LHCN-M2 (cell line): Measurements from ENCODE around the gene CLNK. TPM values are rescaled to one million over a fixed set of nuclear protein-coding genes. Genes with fewer than 3 reads are reported as not detected.
"Not testable (repeated sequence)": the region's sequence is repeated elsewhere in the genome, so short reads cannot be mapped to it uniquely, and the experiment has no call there.

Source experiments
- DNase-seq: peaks from one replicate; pipeline ENCODE4 v3.0.0-alpha.2; 2012; ENCODE audit warnings: low read depth
- total RNA-seq: library from RNA; depleted of rRNA; stranded (reverse); fragments of >200 nt; gene quantifications from 2 replicates; pipeline ENCODE4 v1.2.3, GENCODE V29; 2014

CLNK gene
- total RNA-seq, 1 experiment from 2014 or later, result not detected

DNA sequence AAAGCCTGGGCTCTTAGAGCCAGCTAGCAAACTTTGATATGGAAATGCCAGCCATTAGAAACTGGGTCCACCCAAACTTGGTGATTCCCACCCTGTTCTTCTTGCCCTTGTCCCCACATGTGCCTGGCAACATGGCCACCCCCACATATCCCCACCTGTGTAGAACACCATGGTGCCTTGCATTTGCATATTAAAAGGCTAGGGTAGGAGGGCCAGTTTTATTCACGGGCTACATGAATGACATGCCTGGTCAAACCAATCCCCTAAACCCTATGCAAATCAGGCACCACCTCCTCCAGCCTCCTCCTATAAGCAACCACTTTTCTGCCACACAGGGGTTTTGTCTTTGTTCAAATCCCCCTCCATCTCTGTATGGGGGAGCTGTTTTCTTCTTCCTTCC is 104.9 kb downstream of the CLNK start:
- no peak for DNase-seq

GRCh38 chr4:10577508-10578426 is 106.8 kb downstream of the CLNK start:
- no peak for DNase-seq

DNA sequence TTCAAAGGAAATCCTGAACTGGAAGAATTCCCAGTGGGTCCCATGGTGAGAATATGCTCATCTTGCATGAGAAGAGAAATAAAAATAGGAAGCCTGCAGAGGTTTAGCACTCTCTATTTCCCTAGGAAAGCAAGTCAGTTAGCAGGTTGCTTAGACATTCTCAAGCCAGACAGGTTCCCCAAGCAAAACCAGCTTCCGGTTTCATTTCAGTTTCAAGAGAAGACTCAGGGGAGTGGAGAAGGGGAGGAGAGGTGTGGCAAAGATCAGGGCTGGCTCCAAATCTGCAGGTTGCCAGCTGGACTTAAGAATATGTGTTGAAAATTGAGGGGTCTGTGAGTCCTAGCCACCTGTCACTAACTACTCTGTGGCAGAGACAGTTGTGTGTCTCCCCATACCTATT is 107.5 kb downstream of the CLNK start:
- no peak for DNase-seq

GRCh38 chr4:10576236-10576635 is 108.3 kb downstream of the CLNK start:
- no peak for DNase-seq

GRCh38 chr4:10575414-10575813 is 109.2 kb downstream of the CLNK start:
- DNase-seq, result no peak

- not testable (repeated sequence) for DNase-seq
These were observed 110.0 kb downstream of the CLNK start for GRCh38 chr4:10574553-10574952.

DNA sequence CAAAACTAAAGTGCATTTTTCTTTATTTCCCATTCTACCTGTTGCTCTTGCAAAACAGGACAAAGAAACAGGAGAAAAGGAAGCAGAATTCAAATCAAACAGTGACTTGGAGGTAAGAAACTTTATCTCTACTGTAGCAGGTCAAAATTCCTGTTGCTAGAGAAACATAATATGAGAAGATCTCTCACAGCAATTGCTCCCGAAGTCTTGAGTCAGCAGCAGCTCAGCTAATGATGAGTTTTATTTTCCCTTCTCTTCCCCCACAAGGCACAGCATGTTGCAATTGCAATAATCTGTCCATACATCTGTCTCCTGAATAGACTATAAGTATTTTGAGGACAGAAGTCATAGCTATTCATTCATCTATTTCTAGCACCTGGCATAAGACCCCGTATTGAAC is 112.7 kb downstream of the CLNK start:
- DNase-seq, result no peak

- DNase-seq, result no peak
These were observed 115.1 kb downstream of the CLNK start for GRCh38 chr4:10569491-10569890.

- DNase-seq, result no peak
These were observed 116.8 kb downstream of the CLNK start for GRCh38 chr4:10567766-10568165.

- DNase-seq, result no peak
These were observed 119.3 kb downstream of the CLNK start for GRCh38 chr4:10565166-10565780.

DNA sequence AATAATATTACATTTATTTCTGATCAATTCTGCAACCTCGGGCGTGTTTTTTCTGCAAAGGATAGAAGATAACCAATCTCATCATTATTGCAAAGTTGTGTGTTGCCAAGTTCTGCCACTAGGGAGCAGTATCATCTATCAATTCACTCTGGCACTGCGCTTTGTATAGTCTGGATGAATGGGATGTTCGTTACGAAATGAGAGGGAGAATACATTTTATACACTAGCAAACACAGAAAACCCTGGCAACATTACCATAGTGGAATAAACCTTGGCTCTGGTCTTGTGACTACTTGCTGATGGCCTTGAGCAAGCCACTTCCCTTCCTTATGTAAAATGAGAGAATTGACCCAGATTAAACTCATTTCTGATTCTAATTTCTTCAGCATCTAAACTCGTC is 129.9 kb downstream of the CLNK start:
- DNase-seq, result peak; percentile 63

DNA sequence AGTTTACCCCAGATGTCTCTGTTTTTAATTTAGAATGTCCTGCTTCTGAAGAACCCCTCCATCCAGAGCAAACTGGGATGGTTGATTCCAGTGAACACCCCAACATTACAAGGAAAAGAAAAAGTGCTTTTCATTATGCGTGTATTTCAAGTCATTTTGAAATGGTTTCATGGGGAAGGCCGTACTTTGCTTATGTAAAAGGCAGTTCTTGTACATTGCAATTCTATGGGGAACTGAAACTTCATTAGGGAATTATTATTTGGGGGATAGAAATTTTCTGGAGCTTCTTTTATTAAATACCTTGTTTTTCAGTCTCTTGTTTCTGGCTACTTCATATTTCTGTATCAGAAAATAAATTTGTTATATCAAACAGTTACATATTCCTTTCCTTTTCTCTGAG is 130.4 kb downstream of the CLNK start:
- no peak for DNase-seq

GRCh38 chr4:10552591-10553280 is 131.8 kb downstream of the CLNK start:
- DNase-seq, result no peak

GRCh38 chr4:10535912-10536311 is 148.7 kb downstream of the CLNK start:
- no peak for DNase-seq

- no peak for DNase-seq
These were observed 149.7 kb downstream of the CLNK start for GRCh38 chr4:10534820-10535219.

GRCh38 chr4:10532155-10532554 is 152.4 kb downstream of the CLNK start:
- DNase-seq, result no peak

DNA sequence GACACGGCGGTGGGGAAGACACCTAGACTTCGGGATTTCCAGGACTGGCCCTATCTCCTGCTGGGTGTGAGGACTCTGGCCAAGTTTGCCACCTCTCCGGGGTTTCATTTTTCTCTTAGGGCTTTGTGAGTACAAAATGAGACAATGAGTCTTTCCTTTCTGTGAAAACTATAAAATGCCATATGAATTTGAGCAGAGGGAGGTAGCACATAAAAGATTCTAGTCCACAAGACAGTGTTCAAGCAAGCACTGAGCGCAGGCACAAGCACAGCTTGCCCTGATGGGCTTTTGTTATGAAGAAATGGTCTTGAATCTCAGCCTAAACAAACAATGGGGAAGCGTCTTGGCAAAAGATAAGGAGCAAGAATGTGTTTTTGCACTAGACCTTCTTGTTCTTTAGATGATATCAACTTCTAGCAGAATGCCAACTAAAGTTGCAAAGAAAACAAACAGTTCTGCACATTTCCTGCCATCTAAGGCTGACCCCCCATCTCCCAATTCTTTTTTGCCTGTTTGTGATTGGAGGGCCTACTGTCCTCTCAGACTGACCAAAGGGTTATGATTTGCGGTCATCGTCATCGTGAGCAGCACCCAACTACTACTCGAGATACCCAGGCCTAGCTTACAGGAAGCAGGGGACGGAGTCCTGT is 154.3 kb downstream of the CLNK start:
- no peak for DNase-seq

GRCh38 chr4:10529291-10530136 is 155.1 kb downstream of the CLNK start:
- DNase-seq, result no peak

GRCh38 chr4:10527438-10527837 is 157.1 kb downstream of the CLNK start:
- DNase-seq, result no peak

- DNase-seq, result no peak
These were observed 157.9 kb downstream of the CLNK start for GRCh38 chr4:10526429-10527222.
